PC-3 (cell line): Measurements from ENCODE around the gene TEX11. TPM values are rescaled to one million over a fixed set of nuclear protein-coding genes. Genes with fewer than 3 reads are reported as not detected.

Source experiments
- ATAC-seq: fragments of 200-7000 bp; cut with Tn5 transposase; 2 replicates; pipeline ENCODE4 v1.9.1; 2020; ENCODE audit warnings: mild to moderate bottlenecking, moderate library complexity
- BruUV-seq: library from RNA; stranded (reverse); fragments of 400-500 nt; replicated peaks from 2 replicates; lab custom pipeline; 2021; lab: Mats Ljungman, UMichigan
- CTCF ChIA-PET: fragments of 300-600 bp; sonication (Branson Sonifier 250); formaldehyde crosslinking; loops from one replicate; lab custom pipeline; 2022; ENCODE audit warnings: antibody characterized with exemption; lab: Charles Lee
- POLR2A ChIA-PET: fragments of 300-600 bp; sonication (Branson Sonifier 250); formaldehyde crosslinking; loops from one replicate; lab custom pipeline; 2022; ENCODE audit warnings: antibody characterized with exemption; ENCODE audit not compliant: unreplicated experiment; lab: Charles Lee
- DNase-seq: peaks from one replicate; pipeline ENCODE4 v3.0.0-alpha.2; 2015
- H2AFZ ChIP-seq: fragments of 300-600 bp; sonication (generic); 2 replicates; pipeline ENCODE4 v1.6.0; 2016; ENCODE audit warnings: antibody characterized with exemption, low read length
- H3F3A ChIP-seq: fragments of 300-600 bp; sonication (generic); one replicate; pipeline ENCODE4 v1.6.0; 2017; ENCODE audit warnings: antibody characterized with exemption, low read length, control low read depth, mild to moderate bottlenecking; ENCODE audit not compliant: unreplicated experiment
- H3K27ac ChIP-seq: fragments of 300-600 bp; sonication (generic); 2 replicates; pipeline ENCODE4 v1.5.1; 2016; ENCODE audit warnings: mild to moderate bottlenecking, low read length
- H3K27me3 ChIP-seq: fragments of 300-600 bp; sonication (generic); 2 replicates; pipeline ENCODE4 v1.6.1; 2016; ENCODE audit warnings: low read length, mixed read lengths
- H3K36me3 ChIP-seq: fragments of 300-600 bp; sonication (generic); 2 replicates; pipeline ENCODE4 v1.6.1; 2016; ENCODE audit warnings: low read depth, mixed run types, low read length, mixed read lengths
- H3K4me1 ChIP-seq: fragments of 300-600 bp; sonication (generic); 2 replicates; pipeline ENCODE4 v1.5.1; 2016; ENCODE audit warnings: low read length; ENCODE audit not compliant: insufficient read depth
- H3K4me2 ChIP-seq: fragments of 300-600 bp; sonication (generic); 2 replicates; pipeline ENCODE4 v1.6.0; 2016; ENCODE audit warnings: low read length
- H3K4me3 ChIP-seq: fragments of 300-600 bp; sonication (generic); 2 replicates; pipeline ENCODE4 v1.5.1; 2016; ENCODE audit warnings: mild to moderate bottlenecking, low read length, mixed read lengths
- H3K79me2 ChIP-seq: fragments of 300-600 bp; sonication (generic); 2 replicates; pipeline ENCODE4 v1.6.1; 2017; ENCODE audit warnings: low read length, mixed read lengths
- H3K9ac ChIP-seq: fragments of 300-600 bp; sonication (generic); 2 replicates; pipeline ENCODE4 v1.6.0; 2016; ENCODE audit warnings: mild to moderate bottlenecking, low read length
- H3K9me2 ChIP-seq: fragments of 300-600 bp; sonication (generic); replicated peaks from 2 replicates; pipeline ENCODE4 v1.6.1; 2016; ENCODE audit warnings: mixed run types, low read length, mixed read lengths
- H3K9me3 ChIP-seq: fragments of 300-600 bp; sonication (generic); 2 replicates; pipeline ENCODE4 v1.6.1; 2016; ENCODE audit warnings: low read length, mixed read lengths
- H4K20me1 ChIP-seq: fragments of 300-600 bp; sonication (generic); 2 replicates; pipeline ENCODE4 v1.6.1; 2016; ENCODE audit warnings: low read length, mixed read lengths
- CTCF ChIP-seq: fragments of 300-600 bp; sonication (generic); conservative IDR thresholded peaks from 2 replicates; pipeline ENCODE4 v1.5.1; 2017; ENCODE audit warnings: antibody characterized with exemption, low read depth, mild to moderate bottlenecking, low read length
- EZH2 ChIP-seq: fragments of 300-600 bp; sonication (generic); IDR thresholded peaks from one replicate; pipeline ENCODE4 v1.6.1; 2017; ENCODE audit warnings: antibody characterized with exemption, mild to moderate bottlenecking, low read length; ENCODE audit not compliant: unreplicated experiment
- EZH2phosphoT487 ChIP-seq: fragments of 300-600 bp; sonication (generic); IDR thresholded peaks from 2 replicates; pipeline ENCODE4 v1.6.1; 2018; ENCODE audit warnings: mild to moderate bottlenecking, antibody characterized with exemption, low read length, borderline replicate concordance
- intact Hi-C: fragments of 100-400 bp; cut with micrococcal nuclease; formaldehyde crosslinking; loops from 2 replicates; pipeline ENCODE4 v1.9.0; 2023
- total RNA-seq: library from RNA; depleted of rRNA; stranded (reverse); fragments of >200 nt; gene quantifications from 2 replicates; pipeline ENCODE4 v1.2.3, GENCODE V29; 2014

TEX11 gene
- total RNA-seq, 1 experiment from 2014 or later = not detected

GRCh38 chrX:70635669-70636068 is 272.8 kb downstream of the TEX11 start:
- Histone ChIP-seq H3K4me1 (no peaks in the 10 kb centered on the region), H3K4me3 (no peak overlapping the region), H3K4me2 (no peak overlapping the region), H3K9me3 (no peaks in the 10 kb centered on the region), H3F3A (no peaks in the 10 kb centered on the region), H3K27me3 (no peaks in the 10 kb centered on the region), H3K27ac (no peak overlapping the region), H3K79me2 (no peaks in the 10 kb centered on the region), H2AFZ (no peak overlapping the region), H3K9me2 (no peaks in the 10 kb centered on the region), H3K9ac (no peak overlapping the region), H4K20me1 (no peaks in the 10 kb centered on the region), H3K36me3 (no peaks in the 10 kb centered on the region)
- ChIA-PET CTCF (no interaction called here), POLR2A (no interaction called here)
- no peak for DNase-seq
- TF ChIP-seq EZH2 (no peak), EZH2phosphoT487 (no peak), CTCF (no peak)
- intact Hi-C loops = no loop called here
- BruUV-seq = no TSS peak
- ATAC-seq = no peak

- Histone ChIP-seq H2AFZ (no peak overlapping the region), H3K4me3 (no peak overlapping the region), H3K4me1 (no peaks in the 10 kb centered on the region), H3K4me2 (no peak overlapping the region), H3K27me3 (no peaks in the 10 kb centered on the region), H3K79me2 (no peaks in the 10 kb centered on the region), H4K20me1 (no peaks in the 10 kb centered on the region), H3K27ac (no peak overlapping the region), H3K36me3 (no peaks in the 10 kb centered on the region), H3K9me3 (no peaks in the 10 kb centered on the region), H3F3A (no peaks in the 10 kb centered on the region), H3K9me2 (no peaks in the 10 kb centered on the region), H3K9ac (no peak overlapping the region)
- intact Hi-C loops = no loop called here
- TF ChIP-seq EZH2 (no peak), EZH2phosphoT487 (no peak), CTCF (no peak)
- CTCF ChIA-PET = no interaction called here
- ATAC-seq (no peak), DNase-seq (no peak)
- POLR2A ChIA-PET = no interaction called here
- BruUV-seq = no TSS peak
Observed at GRCh38 chrX:70635227-70635626, 273.3 kb downstream of the TEX11 start.

GRCh38 chrX:70621743-70622142 is 286.8 kb downstream of the TEX11 start:
- no peaks in the 10 kb centered on the region for H4K20me1 ChIP-seq
- H3K4me1 ChIP-seq = no peaks in the 10 kb centered on the region
- peaks cover 35% of the 10 kb centered on the region for H3K27me3 ChIP-seq
- H3K4me2 ChIP-seq = no peak overlapping the region
- ATAC-seq = no peak
- no peaks in the 10 kb centered on the region for H3F3A ChIP-seq
- H3K36me3 ChIP-seq = no peaks in the 10 kb centered on the region
- H3K27ac ChIP-seq = no peak overlapping the region
- H3K9ac ChIP-seq = no peak overlapping the region
- POLR2A ChIA-PET = no interaction called here
- CTCF ChIA-PET = no interaction called here
- BruUV-seq = no TSS peak
- no peaks in the 10 kb centered on the region for H3K79me2 ChIP-seq
- H2AFZ ChIP-seq = no peak overlapping the region
- intact Hi-C loops = no loop called here
- H3K4me3 ChIP-seq = no peak overlapping the region
- no peak for TF ChIP-seq EZH2
- TF ChIP-seq CTCF = no peak
- no peaks in the 10 kb centered on the region for H3K9me3 ChIP-seq
- no peaks in the 10 kb centered on the region for H3K9me2 ChIP-seq
- no peak for DNase-seq
